Measurements from ENCODE around the gene TMEM179. TPM values are rescaled to one million over a fixed set of nuclear protein-coding genes. Genes with fewer than 3 reads are reported as not detected.

TMEM179 gene
- total RNA-seq, 2 donors from 2014 or later = 2.6 to 9.6 TPM

DNA sequence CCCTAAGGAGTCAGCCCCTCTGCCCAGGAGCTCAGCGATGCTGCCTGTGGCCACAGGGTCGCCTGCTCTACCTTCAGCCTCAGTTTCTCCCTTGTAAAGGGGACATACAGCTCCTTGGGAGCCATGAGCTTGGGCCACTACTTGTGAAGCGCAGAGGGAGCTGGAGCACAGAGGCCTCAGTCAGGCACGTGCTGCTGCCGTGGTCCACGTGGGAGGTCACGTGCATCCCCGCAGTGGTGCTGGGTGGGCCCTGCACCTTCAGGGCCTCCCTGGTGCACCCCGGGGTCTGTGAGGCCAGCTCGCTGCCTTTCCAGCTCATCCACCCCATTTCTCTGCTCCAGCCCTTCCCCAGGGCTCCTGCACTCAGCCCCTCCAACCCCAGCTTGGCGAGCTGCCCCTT lies 36.0 kb downstream of the TMEM179 start:
- no peak overlapping the region for H3K4me3 ChIP-seq
- no peak for DNase-seq
- 66 to 68% methylated on average over 3 to 10 of the region's 11 CpGs for WGBS, 2 donors

DNA sequence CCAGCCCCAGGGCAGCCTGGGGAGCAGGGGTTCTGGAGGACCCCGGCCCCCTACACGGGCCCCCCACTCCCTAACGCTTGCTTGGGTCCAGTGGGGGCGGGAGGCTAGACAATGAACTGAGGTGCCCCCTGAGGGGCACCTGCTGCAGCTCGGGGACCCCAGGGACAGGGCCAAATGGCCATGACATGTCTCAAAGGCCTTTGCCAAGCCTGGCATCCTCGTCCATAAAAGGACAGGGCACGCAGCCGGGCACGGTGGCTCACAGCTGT lies 36.7 kb downstream of the TMEM179 start:
- no peak overlapping the region for H3K27ac ChIP-seq
- DNase-seq (no peak), ATAC-seq (no peak)
- WGBS, 2 donors = 58 to 59% methylated on average over 6 to 9 of the region's 9 CpGs
- TF ChIP-seq, protein P1, sequence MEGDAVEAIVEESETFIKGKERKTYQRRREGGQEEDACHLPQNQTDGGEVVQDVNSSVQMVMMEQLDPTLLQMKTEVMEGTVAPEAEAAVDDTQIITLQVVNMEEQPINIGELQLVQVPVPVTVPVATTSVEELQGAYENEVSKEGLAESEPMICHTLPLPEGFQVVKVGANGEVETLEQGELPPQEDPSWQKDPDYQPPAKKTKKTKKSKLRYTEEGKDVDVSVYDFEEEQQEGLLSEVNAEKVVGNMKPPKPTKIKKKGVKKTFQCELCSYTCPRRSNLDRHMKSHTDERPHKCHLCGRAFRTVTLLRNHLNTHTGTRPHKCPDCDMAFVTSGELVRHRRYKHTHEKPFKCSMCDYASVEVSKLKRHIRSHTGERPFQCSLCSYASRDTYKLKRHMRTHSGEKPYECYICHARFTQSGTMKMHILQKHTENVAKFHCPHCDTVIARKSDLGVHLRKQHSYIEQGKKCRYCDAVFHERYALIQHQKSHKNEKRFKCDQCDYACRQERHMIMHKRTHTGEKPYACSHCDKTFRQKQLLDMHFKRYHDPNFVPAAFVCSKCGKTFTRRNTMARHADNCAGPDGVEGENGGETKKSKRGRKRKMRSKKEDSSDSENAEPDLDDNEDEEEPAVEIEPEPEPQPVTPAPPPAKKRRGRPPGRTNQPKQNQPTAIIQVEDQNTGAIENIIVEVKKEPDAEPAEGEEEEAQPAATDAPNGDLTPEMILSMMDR (IDR thresholded peaks at IDR 0.05) = no peak
- TF ChIP-seq POLR2A (IDR thresholded peaks at IDR 0.05) = no peak
- no peaks in the 10 kb centered on the region for H3K9me3 ChIP-seq
- H3K36me3 ChIP-seq (replicated peaks in 1 of 2; ENCODE audit: insufficient read depth in 1 of 2, low read depth in 2 of 2) = no peaks in the 10 kb centered on the region
- H3K4me1 ChIP-seq = peaks cover 5% of the 10 kb centered on the region
- H3K4me3 ChIP-seq = no peak overlapping the region
- no peaks in the 10 kb centered on the region for H3K27me3 ChIP-seq
- intact Hi-C loops (cut with DNase I) = no loop called here

More for the DNA sequence above, 36.0 kb downstream of the TMEM179 start:
- Histone ChIP-seq H3K36me3 (replicated peaks in 1 of 2; ENCODE audit: insufficient read depth in 1 of 2, low read depth in 2 of 2) (no peaks in the 10 kb centered on the region), H3K9me3 (no peaks in the 10 kb centered on the region), H3K4me1 (peaks cover 5% of the 10 kb centered on the region), H3K27me3 (no peaks in the 10 kb centered on the region), H3K27ac (no peak overlapping the region)
- TF ChIP-seq, protein P1 (IDR thresholded peaks at IDR 0.05) = no peak
- TF ChIP-seq POLR2A (IDR thresholded peaks at IDR 0.05) = no peak
- ATAC-seq = no peak
- intact Hi-C loops (cut with DNase I) = no loop called here

DNA sequence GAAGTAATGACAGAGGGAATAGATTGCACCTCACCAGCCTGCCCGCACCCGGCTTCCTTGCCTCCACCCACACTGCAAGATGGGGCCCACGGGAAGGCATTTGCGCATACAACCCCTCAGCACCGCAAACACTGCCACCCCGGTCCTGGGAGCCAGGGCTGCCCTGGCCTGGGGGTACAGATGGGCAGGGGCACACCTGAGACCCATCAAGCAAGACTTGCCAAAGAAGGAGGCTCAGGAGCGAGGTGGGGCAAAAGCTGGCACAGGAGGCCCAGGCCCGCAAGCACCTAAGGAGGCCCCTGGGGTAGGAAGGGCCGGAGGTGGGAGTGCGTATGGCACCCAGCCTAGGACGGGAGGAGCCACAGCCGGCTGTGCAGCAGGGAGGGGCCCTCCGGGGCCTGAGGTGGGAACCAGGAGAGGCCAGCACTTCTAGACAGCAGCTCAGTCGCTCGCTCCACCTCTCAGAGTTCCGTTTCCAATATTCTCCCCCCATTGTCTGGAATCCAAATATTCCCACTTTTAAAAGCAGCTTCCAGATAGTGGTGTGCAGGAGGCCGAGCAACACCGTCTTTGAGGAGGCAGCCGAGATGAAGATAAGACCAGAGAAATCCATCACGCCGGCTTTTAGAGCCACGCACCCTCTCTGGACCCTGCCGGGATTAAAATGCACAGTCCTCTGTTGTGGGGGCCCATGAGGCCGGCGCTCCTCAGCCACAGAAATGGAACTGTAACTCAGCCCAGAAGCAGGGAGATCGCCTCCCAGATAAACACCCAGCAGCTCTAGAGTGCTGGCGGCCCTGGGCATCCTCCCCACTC lies 37.2 kb downstream of the TMEM179 start:
- WGBS, 2 donors = 45 to 57% methylated on average over 13 to 27 of the region's 27 CpGs
- H3K9me3 ChIP-seq = no peaks in the 10 kb centered on the region
- H3K4me3 ChIP-seq = no peak overlapping the region
- H3K27me3 ChIP-seq = no peaks in the 10 kb centered on the region
- H3K4me1 ChIP-seq = peaks cover 5% of the 10 kb centered on the region
- intact Hi-C loops (cut with DNase I) = no loop called here
- no peaks in the 10 kb centered on the region for H3K36me3 ChIP-seq (replicated peaks in 1 of 2; ENCODE audit: insufficient read depth in 1 of 2, low read depth in 2 of 2)
- no peak for DNase-seq
- H3K27ac ChIP-seq = no peak overlapping the region
- no peak for TF ChIP-seq POLR2A (IDR thresholded peaks at IDR 0.05)
- TF ChIP-seq, protein P1 (IDR thresholded peaks at IDR 0.05) = no peak
- ATAC-seq = no peak

DNA sequence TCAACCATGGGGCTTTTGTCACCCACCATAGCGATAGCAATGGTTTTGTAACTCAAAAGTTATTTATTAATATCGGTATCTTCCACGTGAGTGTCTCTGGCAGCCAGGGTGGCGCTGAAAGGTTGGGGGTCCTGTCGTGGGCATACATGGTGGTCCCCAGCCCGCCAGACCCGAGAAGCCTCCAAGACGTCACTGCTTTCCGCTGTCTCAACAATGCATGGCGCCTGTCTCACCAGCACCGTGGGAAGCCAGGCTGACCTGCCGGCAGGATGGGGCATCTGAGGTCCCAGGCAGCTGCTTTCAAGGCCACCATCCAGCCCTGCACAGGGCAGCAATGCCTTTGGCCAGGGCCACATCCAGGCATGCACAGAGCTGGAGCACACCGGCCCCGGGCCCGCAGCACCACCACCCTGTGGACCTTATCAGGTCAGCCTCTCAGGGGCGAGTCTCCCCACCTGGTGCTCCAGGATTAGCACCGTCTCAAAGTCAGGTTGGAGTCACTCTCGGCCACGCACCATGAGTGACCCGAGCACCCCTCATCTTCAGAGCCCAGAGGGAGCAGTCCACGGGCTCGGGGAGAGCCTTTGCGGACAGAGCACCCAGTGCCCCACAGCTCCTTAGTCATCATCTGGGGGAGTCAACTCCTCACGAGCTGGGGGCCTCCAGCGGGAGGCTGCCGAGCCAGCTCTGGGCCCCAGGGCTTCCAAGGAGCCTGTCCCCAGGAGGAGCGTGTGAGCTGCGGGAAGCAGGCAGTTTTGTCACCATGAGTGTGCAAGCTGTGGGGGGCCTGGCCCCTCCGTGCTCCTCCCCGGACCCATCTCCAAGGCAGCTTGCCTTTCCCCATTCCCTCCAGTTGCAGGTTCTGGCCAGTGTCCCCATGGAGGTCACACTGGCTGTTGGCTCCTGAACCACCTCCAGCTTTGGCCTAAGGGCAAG lies 39.6 kb downstream of the TMEM179 start:
- Histone ChIP-seq H3K4me3 (no peak overlapping the region), H3K27me3 (no peaks in the 10 kb centered on the region), H3K27ac (no peak overlapping the region), H3K36me3 (replicated peaks in 1 of 2; ENCODE audit: insufficient read depth in 1 of 2, low read depth in 2 of 2) (no peaks in the 10 kb centered on the region), H3K4me1 (peaks cover 5% of the 10 kb centered on the region), H3K9me3 (no peaks in the 10 kb centered on the region)
- TF ChIP-seq POLR2A (IDR thresholded peaks at IDR 0.05) = no peak
- TF ChIP-seq, protein P1 (IDR thresholded peaks at IDR 0.05) = no peak
- intact Hi-C loops (cut with DNase I) = loop anchor here (5.0 kb wide), 1 partner anchor 428 kb away; the partner anchor contains the start of gene KIF26A
- WGBS, 2 donors = 41 to 55% methylated on average over 7 to 30 of the region's 30 CpGs
- ATAC-seq = no peak
- DNase-seq = no peak
